T-helper 9 cell (primary cell): ENCODE data around the gene FKRP.
"Not testable (repeated sequence)": the region's sequence is repeated elsewhere in the genome, so short reads cannot be mapped to it uniquely, and the experiment has no call there.

Experiments used
- DNase-seq: peaks from one replicate; pipeline ENCODE4 v3.0.0-alpha.2; 2020
- total RNA-seq, 2 donors: gene quantifications; one replicate each; lab custom pipeline; 2026; lab: John Stamatoyannopoulos, UW

Gene FKRP
- 17.9 to 20.0 reads per million in 2 donors for total RNA-seq

DNA sequence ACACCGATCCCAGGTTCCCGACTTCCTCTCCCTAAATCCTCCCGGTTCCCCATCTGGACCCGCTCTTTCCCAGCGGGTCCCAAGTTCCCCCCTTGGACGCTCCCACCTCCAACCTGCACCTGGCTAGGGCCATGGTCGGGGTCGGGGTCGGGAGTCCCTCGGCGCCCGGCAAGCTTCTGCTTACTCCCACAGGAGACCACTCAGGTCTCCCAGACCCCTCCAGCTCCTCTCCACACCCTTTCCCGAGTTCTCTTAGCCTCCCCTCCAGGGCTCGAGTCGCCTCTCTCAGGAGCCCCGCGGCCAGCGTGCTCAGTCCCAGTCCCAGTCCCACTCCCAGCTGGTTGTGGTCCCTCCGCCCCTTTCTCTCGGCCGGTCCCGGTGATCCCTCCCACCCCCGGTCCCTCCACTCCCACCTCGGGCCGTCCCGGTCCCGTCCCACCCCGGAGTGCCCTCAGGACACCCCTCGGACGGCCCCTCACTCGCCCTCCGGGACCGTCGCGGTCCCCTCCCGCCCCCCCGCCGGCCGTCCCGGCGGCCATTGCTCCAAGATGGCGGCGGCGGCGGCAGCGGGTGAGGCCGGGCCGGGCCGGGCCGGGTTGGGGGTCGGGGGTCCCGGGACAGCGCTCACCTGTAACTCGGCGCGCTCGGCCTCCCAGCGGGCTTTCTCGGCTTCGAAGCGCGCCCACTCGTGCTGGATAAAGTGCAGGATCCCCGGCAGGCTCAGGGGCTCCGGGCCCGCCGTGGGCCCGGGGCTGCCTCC, at the start of gene FKRP:
TSS of gene FKRP (plus strand) at position 537 of the 760 bp plus-strand sequence. CDS start 9,394 bp downstream, outside the sequence.
- DNase-seq: peak; percentile 24

DNA sequence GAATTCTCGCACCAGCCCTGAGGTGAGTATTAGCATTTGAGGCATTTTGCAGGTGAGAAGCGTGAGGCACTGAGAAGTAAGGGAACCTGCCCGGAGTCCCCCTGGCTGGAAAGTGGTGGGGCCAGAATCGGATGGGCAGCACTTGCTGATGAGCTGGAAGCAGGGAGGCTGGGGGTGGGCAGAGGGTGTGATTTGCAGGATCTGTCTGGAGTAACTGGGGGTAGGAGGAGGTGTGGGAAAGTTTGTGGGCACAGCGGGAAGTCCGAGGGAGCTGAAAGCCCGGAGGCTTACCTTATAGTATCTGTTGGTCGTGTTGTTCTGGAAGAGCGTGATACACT, 49.0 kb upstream of the FKRP start:
- DNase-seq: no peak

- DNase-seq: no peak
Measured at GRCh38 chr19:46697204-46697960, 48.5 kb upstream of the FKRP start.

DNA sequence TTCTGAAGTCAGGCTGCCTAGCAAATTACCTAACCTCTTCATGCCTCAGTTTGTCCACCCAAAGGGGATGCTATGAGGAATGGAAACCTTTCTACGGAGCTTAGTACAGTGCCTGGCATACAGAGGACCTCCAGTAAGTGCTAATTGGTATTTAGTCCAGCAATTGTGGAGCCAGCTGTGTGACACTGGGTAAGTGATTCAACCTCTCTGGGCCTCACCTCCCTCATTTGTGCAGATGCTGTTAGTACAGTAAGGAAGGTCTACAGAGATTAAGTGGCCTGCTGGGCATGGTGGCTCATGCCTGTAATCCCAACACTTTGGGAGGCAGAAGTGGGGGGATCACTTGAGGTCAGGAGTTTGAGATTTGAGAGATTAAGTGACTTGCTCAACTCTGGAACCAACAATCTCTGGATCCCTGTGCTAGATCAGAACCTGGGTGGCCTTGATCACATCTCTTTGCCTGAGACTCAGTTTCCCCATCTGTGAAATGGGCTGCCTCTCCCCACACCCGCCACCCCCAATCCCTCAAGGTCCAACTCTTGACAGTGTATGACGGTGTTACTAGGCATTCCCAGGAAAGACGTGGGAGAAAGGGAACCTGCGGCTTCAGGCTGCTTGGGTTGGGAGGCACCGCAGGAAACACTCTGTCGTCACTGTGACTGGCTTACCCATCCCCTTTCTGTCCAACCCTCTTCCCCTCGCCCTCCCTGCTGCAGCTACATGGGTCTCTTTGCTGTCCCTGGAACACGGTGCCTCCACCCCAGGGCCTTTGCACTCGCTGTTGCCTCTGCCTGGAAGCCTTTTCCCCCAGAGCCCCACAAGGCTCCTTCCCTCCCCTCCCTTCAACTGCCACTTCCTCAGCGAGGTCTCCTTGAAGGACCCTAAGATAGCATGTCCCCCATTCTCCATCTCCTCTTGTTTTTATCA, 47.2 kb upstream of the FKRP start:
- DNase-seq: no peak

GRCh38 chr19:46700704-46701103, 45.2 kb upstream of the FKRP start:
- DNase-seq: no peak

GRCh38 chr19:46704379-46705076, 41.3 kb upstream of the FKRP start:
- DNase-seq: peak; percentile 95

DNA sequence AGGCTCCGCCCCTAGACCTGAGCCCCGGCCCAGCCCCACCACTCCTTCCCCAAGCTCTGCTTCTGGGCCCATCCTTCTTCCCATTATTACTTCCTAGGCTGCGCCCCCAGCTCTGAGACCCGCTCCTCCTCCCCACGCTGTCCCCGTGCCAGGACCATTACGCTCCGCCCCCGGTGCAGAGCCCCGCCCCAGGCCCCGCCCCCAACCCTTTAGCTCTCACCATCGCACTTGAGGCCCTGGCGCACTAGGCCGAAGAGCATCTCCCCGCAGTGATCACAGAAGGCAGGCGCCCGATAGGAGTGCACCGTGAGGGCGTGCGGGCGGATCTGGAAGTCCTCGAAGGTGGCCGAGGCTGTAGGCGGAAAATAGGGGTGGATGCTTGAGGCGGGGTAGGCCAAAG, 35.2 kb upstream of the FKRP start:
- no peak for DNase-seq

GRCh38 chr19:46712768-46713338, 33.0 kb upstream of the FKRP start:
- DNase-seq: not testable (repeated sequence)

GRCh38 chr19:46713781-46714443, 31.9 kb upstream of the FKRP start:
- peak; percentile 76 for DNase-seq

GRCh38 chr19:46714444-46715106, 31.3 kb upstream of the FKRP start:
- no peak for DNase-seq

DNA sequence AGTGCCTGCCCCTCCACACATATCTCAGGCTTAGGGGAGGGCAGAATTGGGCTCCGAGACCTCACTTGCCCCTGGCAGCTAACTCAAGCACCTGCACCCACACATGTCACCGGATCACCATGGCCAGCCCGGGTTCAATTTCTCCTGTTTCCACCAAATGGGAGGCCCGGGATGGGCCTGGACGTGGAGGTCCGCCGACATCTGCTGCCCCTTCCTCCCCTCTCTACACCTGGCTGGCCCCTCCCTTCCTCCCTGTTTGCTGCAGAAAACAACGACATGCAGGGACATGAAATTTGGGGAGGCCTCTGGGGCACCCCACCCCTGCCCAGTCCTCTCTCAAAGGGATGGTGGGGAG, 30.3 kb upstream of the FKRP start:
- DNase-seq: no peak

DNA sequence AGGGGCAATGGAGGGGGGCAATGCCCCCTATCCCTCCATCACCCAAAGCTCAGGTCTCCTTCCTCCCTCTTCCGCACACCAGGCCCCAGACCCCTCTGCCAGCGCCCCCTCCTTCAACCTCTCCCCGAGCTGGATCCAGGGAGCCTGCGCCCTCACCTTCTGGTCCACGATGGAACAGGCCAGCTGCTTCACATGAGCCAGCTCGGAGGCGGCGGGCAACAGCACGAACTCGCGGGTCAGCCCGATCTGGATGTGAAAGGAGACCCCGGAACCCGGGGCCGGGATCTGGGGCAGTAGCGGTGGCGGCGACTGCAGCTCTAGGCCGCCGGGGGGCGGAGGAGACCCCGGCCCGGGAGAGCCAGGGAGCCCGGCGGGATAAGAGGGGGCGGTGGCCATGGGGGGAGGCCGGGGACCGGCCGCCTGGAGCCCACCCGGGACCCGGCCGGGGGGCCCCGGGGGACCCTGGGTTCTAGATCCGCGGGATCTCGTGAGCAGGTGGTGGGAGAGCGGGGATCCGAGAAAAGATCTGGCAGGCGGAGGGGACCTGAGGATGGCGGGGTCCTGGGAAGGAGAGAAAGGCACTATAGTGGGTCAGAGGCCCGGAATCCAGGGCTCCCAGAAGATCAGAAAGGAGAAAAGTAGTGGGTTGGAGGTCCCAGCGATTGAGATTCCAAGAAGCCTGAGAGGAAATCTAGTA, 29.7 kb upstream of the FKRP start:
- DNase-seq: no peak

DNA sequence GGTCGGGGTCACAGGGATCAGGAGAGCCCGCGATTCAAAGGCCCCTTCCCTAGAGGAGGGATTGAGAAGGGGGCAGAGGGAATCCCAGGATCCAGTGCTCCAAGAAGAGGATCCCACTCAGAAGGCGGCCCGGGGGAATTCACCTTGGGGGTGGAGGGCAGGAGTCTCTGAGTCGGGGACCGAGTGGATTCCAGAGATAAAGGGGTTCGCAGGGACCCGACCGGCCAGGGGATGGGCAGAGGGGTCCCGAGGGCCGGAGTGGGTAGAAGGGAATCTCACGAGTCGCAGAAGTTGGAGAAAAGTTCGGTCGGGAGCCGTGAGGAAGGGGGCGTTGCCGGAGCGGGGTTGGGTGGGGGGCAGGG, 29.2 kb upstream of the FKRP start:
- DNase-seq: no peak

DNA sequence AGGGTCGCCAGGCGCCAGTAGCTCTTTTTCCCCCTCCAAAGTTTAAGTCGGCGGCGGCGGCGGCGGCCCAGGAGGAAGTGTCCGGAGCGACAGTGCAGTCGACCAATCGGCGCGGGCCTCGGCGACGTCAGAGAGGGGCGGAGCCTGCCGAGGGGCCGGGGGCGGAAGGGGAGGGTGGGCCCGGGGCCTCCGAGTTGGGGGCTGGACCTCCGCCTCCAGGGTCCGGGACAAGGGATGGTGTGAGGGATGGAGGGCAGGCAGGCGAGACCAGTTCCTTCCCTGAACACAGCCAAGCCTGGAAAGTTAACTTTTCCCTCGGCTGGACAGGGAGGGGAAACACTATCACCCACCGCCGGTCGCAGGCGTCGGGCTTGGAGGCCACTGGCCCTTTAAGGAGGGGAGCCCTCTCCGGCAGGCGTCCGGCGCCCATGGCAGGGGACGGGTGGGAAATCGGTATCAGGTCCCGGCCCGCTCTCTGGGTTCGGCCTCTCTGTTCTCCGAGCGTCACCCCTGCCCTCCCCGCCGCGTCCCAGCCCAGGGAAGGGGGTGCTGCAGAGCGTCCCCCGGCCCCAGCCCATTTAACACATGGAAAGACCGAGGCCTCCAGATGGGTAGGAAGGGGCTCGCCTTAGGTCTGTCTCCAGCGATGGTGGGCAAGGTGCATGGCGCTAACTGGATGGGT, 28.7 kb upstream of the FKRP start, which contains the start of gene PRKD2:
TSS of gene PRKD2 (minus strand) at position 81 of the 682 bp plus-strand sequence. CDS start 744 bp downstream, outside the sequence.
- peak; percentile 86 for DNase-seq

- DNase-seq: no peak
Measured at GRCh38 chr19:46717716-46718143, 28.1 kb upstream of the FKRP start.

DNA sequence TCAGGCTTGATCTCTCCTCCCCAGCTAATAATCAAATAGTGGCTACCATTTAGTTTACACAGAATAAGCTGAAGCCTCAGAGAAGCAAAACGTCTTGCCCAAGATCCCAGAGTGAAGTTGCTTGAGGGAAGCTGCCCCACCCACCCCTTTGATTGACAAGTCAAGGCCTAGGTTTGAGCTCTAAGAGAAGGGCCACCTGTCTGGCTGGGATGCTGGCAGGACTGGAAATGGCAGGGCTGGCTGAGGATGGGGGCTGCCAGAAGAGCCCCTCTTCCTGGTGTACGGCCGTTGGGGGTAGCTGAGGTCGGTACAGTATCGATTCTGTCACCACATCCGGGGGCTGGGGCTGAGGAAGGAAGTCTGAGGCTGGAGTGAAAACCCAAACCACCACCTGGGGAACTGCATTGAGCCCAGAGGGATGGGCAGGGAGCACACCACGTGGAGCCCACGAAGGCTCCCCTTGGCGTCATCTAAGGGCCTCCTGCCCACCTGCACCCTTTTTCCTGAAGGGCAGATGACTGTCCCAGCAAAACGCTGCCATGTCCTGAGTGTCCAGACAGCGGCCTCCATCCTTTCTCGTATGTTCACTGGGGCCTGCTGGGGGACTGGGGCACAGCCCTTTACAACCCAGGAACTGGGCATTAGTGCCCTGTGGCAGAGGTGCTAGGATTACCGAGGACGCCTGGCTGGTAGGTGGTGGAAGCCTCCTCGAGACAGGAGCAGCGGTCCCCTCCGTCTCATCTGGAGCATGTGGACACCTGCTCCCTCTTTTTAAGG, 27.5 kb upstream of the FKRP start:
- DNase-seq: peak; percentile 64

DNA sequence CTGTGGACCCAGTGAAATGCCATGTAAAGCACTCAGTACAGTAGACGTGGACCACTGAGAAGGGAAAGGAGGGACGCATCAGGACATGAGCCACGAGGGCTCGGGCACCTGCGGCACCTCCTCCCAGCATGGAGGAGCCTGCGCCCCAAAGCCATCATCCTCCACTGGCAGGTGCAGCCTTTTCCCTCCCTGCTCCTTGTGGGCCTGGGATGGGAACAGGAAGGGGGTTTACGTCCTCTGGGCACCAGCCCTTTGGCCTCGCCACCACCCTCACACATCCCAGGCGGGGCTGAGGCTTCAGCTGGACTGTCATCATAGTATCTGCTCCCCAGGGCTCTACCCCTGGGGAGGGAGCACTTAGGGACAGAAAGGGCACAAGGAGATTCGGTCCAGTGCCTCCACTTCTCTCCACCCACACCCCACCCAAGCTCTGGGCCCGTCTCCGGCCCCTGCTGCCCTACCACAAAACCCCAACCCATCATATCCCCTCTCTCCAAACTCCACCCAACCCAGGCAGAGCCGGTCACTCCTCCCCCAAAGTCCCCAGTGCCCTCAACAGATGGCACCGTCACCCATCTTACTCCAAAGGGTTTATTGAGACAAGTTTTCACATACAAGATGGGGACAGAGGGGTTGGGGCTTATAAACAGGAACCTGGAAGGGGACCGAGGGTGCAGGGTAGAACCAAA, 26.8 kb upstream of the FKRP start:
- no peak for DNase-seq
